Frontal cortex (tissue), 4 donors: ENCODE data around the gene PLOD1. TPM values are rescaled to one million over a fixed set of nuclear protein-coding genes. Genes with fewer than 3 reads are reported as not detected.
A peak's percentile ranks its signal among the peaks of the same experiment; 100 is the strongest.
"Not testable (repeated sequence)": the region's sequence is repeated elsewhere in the genome, so short reads cannot be mapped to it uniquely, and the experiment has no call there.

Source experiments
- DNase-seq, 2 donors: peaks; one replicate each; pipeline ENCODE4 v3.0.0; 2012; ENCODE audit warnings: low spot score in 2 of 2
- FAIRE-seq: peaks from 2 replicates; lab custom pipeline; 2012; peaks lifted over from hg19 to GRCh38; lab: Jason Lieb, UNC
- total RNA-seq: library from RNA; depleted of rRNA; stranded (reverse); fragments of >200 nt; gene quantifications from one replicate; pipeline ENCODE4 v1.2.3, GENCODE V29; 2014
- donor health status: control.
- donor health status: control.
- donor health status: control.

PLOD1 gene
- total RNA-seq, 1 donor from 2014 or later = 15.5 TPM

- DNase-seq = no peak
- no peak for FAIRE-seq
Measured at GRCh38 chr1:11935057-11935412, 518 bp downstream of the PLOD1 start.

DNA sequence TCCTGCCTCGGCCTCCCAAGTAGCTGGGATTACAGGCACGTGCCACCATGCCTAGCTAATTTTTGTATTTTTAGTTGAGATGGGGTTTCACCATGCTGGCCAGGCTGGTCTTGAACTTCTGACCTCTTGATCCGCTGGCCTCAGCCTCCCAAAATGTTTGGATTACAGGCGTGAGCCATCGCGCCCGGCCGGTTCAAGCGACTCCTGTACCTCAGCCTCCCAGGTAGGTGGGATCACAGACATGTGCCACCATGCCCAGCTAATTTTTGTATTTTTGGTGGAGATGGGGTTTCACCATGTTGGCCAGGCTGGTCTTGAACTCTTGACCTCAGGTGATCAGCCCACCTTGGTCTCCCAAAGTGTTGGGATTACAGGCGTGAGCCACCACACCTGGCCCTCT is 1.2 kb downstream of the PLOD1 start:
- not testable (repeated sequence) for FAIRE-seq, DNase-seq

- DNase-seq (no peak), FAIRE-seq (no peak)
Measured at GRCh38 chr1:11938722-11939526, 4.4 kb downstream of the PLOD1 start.

- DNase-seq, FAIRE-seq: not testable (repeated sequence)
Measured at GRCh38 chr1:11939794-11940193, 5.3 kb downstream of the PLOD1 start.

GRCh38 chr1:11940260-11940921 is 5.9 kb downstream of the PLOD1 start:
- FAIRE-seq (no peak), DNase-seq (peak; percentile 52 to 77)

- no peak for FAIRE-seq
- DNase-seq = no peak
Measured at GRCh38 chr1:11942280-11942679, 7.8 kb downstream of the PLOD1 start.

DNA sequence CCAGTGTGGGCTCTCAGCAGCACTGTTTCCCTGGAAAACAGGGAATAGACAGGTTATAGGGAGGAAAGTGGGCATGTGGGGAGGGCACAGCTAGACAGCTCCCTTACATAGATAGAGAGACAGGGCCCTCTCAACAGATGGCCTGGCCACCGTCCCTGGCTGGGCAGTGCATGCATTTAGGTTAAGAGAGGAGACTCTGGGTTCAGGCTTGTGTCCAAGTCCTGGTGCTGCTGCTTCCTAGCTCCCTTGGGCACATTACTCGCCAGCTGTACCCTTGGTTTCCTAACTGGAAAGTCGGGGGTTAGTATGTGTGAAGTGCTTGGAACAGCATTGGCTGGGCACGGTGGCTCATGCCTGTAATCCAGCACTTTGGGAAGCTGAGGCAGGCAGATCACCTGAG is 9.1 kb downstream of the PLOD1 start:
- FAIRE-seq (no peak), DNase-seq (no peak)

GRCh38 chr1:11944358-11944931 is 9.9 kb downstream of the PLOD1 start:
- no peak for DNase-seq
- no peak for FAIRE-seq

DNA sequence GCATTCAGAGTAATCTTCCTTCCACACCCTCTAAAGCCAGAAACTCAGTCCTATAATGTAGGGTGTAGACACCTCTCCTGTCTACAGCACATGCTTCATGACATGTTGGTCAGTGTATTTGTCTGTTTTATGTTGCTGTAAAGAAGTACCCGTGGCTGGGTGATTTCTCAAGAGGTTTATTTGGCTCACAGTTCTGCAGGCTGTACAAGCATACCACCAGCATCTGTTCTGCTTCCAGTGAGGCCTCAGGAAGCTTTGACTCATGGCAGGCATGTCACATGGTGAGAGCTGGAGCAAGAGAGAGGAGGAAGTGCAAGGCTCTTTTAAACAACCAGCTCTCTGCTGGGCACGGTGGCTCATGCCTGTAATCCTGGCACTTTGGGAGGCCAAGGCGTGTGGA is 12.1 kb downstream of the PLOD1 start:
- FAIRE-seq = no peak

DNA sequence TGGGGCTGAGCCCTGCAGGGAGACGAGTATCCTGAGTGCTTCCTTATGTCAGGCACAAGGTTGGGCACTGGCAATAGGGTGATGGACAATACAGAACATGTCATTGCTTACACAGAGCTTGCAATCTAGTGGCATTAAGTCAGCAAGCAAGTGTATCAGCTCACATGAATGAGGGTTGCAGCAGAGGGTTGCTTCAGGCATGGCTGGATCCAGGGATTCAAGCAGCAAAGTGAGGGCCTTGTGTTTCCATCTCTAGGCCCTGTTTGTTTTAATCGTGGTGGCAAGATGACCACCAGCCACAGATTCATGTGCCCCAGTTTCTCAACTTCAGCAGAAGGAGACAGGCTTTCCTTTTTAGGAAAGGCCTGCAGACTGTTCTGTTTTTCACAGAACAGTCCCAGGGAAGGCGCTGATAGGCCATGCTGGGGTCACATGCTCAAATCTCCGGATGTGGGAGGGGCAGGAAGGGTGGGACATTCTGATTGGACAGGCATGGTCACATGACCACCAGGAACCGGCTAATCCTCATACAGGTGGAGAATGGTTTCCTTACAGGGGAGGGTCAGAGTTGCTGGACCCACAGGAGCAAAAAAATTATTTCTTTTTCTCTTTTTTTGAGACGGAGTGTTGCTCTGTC is 14.4 kb downstream of the PLOD1 start:
- no peak for FAIRE-seq
- DNase-seq = no peak

More for the DNA sequence above, 12.1 kb downstream of the PLOD1 start:
- no peak for DNase-seq

- no peak for FAIRE-seq
Measured at GRCh38 chr1:11951901-11952300, 17.4 kb downstream of the PLOD1 start.

DNA sequence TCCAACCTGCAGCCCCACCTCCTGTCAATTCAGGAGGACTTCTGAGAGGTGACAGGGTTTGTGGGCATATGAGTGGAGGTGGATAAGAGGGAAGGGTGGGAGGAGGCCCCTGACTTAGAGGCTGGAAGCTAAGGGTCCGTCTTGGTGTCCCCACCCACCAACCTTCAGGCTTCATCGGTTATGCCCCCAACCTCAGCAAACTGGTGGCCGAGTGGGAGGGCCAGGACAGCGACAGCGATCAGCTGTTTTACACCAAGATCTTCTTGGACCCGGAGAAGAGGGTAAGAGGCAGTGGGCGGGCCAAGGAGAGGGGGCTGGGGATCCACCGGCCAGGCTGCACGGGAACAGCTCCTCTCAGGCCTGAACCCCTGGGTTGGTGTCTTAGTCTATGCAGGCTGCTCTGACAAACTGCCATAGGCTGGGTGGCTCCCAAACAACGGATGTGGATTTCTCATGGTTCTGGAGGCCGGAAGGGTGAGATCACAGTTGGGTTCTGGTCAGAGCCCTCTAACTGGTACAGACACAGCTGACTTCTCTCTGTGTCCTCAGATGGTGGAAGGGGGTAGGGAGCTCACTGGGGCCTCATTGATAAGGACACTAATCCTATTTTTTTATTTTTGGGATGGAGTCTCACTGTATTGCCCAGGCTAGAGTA is 18.1 kb downstream of the PLOD1 start:
- no peak for DNase-seq
- FAIRE-seq = no peak

More at GRCh38 chr1:11951901-11952300, 17.4 kb downstream of the PLOD1 start:
- no peak for DNase-seq

GRCh38 chr1:11955221-11955620 is 20.7 kb downstream of the PLOD1 start:
- FAIRE-seq (no peak), DNase-seq (no peak)

DNA sequence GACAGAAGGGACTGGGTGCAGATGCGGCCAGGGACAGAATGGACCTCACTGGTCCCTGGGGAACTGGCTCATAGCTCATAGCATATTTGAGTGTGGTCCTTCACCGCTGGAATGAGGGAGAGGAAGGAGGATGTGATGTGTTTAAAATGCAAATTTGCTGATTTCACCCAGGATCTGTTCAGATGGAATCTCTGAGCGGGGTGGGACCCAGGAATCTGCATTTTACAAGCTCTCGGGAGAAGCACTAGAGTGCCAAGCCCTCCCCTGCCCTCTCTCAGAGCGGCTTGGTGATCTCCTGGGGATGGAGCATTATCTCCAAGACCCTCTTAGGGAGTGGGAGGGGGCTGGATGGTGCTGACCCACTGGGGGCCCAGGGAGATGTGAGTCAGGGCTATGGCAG is 22.9 kb downstream of the PLOD1 start:
- FAIRE-seq (no peak), DNase-seq (no peak)

GRCh38 chr1:11957897-11958296 is 23.4 kb downstream of the PLOD1 start:
- no peak for DNase-seq
- no peak for FAIRE-seq

- FAIRE-seq = no peak
- DNase-seq = no peak
Measured at GRCh38 chr1:11960276-11960675, 25.8 kb downstream of the PLOD1 start.

DNA sequence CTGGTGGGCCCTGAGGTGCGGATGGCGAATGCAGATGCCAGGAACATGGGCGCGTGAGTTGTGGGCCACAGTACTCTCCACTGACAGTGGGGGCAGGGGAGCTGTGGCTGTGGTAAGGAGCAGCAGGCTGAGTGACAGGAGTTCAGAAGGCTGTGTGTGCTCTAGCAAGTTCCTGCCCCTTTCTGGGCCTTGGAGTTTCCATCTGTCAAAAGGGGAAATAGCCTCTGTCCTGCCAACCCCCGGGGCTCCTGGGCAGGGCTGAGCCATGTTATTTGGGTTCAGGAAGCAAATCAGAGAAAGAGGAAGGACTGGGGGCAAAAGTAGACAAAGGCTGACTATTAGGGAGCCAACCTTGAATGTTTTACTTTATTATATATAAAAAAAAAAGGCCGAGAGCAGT is 26.2 kb downstream of the PLOD1 start:
- FAIRE-seq = no peak
- DNase-seq = no peak

DNA sequence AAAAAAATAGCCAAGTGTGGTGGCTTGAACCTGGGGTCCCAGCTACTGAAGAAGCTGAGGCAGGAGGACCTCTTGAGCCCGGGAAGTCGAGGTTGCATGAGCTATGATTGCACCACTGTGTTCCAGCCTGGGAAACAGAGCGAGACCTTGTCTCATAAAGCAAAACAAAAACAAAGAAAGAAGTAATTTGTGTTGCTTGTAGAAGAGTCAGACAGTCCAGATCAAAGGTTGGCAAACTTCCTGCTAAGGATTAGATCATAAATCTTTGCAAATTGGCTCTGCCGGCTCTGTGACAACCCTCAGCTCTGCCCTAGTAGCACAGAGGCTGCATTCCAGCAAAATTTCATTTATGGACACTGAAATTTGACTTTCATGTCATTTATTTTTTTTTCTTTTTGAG is 26.7 kb downstream of the PLOD1 start:
- DNase-seq (no peak), FAIRE-seq (no peak)

DNA sequence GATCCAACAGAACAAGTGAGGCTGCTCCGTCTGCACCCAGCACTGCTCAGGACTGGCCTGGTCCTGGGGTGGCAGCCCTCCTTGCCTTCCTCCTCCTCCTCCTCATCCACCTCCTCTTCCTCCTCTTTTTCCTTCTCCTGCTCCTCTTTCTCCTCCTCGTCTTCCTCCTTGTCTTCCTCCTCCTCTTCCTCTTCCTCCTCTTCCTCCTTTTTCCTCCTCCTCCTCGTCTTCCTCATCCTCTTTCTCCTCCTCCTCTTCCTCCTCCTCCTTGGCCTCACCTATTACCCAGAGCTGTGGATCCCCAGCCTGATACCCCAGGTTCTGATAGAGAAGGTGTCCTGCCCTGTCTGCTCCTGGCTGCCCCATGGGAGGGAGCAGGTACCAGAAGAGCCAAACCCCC is 29.1 kb downstream of the PLOD1 start:
- DNase-seq (no peak), FAIRE-seq (no peak)

GRCh38 chr1:11964656-11965055 is 30.1 kb downstream of the PLOD1 start:
- no peak for DNase-seq
- no peak for FAIRE-seq
